ENCODE results near the gene MPZL1.
"Not testable (repeated sequence)": the region's sequence is repeated elsewhere in the genome, so short reads cannot be mapped to it uniquely, and the experiment has no call there.

GRCh38 chr1:167806235-167806634, 84.5 kb downstream of the MPZL1 start:
- not testable (repeated sequence) for TF ChIP-seq CTCF, POLR2A (IDR thresholded peaks at IDR 0.05)
